HG03039 (cell line): ENCODE measurements around the gene GRM4.

Experiments
- ATAC-seq: cut with Tn5 transposase; IDR thresholded peaks from one replicate; pipeline ENCODE4 v1.9.1; 2021; ENCODE audit warnings: mild to moderate bottlenecking, moderate library complexity; ENCODE audit not compliant: unreplicated experiment

The GRM4 gene

DNA sequence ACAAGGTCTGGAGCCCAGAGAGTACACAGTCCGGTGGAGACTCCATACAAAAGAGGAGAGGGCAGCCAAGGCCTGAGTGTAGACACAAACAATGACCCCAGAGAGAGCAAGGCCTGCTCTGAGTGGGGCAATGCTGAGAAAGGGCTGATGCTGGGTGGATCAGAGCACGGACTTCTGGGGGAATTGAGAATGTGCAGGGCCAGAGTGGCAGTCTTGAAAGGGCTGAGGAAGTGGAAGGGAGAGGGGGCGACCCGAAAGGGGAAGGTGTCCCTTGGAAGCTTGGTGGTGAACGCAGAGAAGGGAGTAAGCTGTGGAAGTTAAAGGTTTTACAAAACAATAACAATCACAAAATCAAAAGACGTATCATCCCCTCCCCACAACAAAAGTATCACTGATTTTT, 12.0 kb upstream of the GRM4 start:
- ATAC-seq, result no peak

DNA sequence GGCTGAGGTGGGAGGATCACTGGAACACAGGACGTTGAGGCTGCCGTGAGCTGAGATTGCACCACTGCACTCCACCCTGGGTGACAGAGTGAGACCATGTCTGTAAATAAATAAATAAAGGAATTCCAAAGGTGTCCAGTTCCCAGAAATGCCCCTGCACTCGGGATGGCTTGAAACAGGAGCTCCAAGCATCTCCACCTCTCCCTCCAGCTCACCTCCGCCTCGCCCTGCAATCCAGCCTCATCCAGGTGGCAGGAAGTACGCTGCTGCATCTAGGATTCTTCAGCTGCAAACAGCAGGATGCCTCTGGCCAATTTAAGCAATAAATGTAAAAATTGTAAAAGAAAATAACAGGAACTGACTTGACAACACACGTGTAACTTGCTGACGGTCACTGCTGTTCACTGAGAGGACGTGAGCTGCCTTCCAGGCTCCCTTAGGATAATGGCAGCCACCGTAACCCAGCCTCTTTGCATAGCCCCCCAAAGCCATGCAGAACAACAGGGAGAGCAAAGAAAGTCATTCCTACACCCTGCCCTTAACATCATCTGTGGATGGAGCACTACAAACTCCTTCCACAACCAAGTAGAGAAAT, 11.4 kb upstream of the GRM4 start:
- ATAC-seq, result no peak

GRCh38 chr6:34155471-34156300, 9.8 kb upstream of the GRM4 start:
- no peak for ATAC-seq

GRCh38 chr6:34154668-34155447, 9.0 kb upstream of the GRM4 start:
- ATAC-seq, result no peak

GRCh38 chr6:34152806-34153520, 7.1 kb upstream of the GRM4 start:
- no peak for ATAC-seq

DNA sequence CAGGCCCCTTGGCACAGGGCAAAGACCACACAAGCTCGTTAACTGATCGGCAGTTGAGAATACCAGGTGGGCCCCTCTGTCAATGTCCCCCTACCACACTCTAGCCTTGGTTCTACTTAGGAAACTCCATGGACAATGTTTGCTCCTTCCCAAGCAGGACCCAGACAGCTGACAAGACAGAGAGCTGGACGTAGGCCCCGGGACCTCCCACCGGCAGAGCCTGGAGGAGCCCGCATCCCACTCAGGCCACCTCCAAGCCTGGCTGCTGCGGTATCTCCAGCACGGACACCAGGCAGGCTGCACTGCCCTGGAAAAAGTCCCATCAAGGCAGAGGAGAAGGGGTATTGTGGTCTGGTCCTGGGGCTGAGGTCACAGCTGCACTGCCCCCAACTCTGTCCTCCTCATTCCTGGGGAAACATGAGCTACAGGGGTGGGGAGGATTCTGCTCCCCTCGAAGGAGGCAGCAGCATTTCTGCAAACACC, 6.2 kb upstream of the GRM4 start:
- no peak for ATAC-seq

DNA sequence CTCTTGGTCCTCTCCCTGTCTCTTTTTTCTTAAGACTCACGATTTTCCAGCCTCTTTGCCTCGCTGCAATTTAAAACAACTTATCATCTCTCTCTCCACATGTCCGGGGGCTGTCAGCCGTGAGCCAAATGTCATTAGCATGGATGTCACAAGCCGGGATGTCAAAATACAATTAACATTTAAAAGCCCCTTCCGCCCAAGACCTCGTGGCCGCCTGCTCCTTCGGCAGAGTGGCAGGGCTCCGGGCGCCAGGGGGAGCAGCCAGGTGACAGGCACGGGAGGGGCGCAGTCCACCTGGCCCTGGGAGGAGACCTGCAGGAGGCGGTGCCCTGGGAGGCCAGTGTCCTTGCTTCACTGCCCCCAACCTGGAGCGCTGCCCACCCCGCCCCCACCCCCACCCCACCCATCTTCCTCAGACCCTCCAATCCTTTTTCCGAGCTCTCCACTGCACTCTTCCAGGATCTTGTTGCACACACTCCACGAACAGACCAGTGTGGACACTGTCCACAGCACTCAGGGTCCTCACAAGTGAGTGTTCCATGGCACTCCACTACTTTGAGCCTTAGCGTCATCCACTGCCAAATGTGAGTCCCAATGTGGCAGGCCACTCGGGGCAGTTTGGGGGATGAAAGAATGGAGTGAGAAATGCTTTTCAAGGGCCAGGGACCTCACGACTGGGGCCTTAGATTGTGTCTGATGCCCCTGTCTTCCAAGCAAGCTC, 5.6 kb upstream of the GRM4 start:
- no peak for ATAC-seq

DNA sequence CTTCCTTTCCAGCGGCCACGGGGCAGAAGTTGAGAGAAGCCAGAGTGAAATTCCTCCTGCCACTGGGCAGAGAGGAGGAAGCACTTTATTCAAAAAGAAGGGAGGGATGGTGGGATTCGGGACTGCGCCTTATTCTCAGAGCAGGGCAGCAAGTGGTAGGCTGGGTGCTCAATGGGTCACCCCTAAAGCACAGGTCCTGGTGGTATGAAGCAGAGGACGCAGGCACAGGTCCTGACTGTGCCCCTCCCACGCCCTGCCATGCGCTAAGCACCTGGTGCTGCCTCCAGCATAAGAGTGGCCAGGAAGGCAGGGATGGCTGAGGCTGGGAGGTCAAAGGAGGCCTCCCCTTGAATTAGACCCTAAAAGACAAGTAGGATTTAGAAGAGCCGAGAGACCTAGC, 4.9 kb upstream of the GRM4 start:
- ATAC-seq, result no peak

- ATAC-seq, result no peak
These were observed 4.0 kb upstream of the GRM4 start for GRCh38 chr6:34149831-34150400.

- ATAC-seq, result no peak
These were observed 3.5 kb upstream of the GRM4 start for GRCh38 chr6:34149452-34149810.

DNA sequence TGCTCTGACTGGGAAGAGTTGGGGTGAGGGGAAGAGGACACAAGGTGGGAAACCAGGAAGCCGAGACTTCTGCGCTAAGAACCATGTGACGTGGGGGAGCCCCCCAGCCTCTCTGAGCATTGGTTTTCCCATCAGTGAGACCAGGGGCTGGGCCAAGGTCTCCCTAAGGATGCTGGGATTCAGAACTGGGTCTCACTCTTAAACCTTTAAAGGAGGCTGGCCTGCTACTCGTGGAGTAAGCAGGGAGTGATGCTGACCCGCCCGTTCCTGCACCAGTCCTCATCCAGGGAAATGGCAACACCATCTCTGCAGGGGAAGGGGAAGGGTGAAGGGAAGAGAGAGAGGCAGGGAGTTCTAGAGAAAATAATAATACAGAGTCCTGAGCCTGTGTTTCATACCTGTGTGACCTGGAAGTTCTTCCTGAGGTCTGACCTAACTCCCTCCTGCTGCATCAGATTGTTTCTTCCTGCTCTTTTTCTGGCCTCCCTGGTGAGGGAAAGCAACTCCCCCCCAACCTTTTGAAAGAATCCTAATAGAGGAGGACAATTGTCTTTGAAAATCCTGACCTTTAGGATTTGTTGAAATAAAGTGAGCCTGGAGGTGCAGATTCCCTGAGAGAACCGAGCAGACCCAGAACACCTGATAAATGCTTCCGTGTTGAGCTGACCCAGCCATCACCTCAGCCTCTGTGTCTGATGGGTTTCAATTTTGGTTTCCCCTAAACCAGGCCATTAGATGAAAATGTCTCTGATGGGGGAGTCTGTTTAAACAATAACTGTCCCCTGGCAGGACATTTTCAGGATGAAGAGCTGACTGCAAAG, 3.0 kb upstream of the GRM4 start:
- no peak for ATAC-seq

DNA sequence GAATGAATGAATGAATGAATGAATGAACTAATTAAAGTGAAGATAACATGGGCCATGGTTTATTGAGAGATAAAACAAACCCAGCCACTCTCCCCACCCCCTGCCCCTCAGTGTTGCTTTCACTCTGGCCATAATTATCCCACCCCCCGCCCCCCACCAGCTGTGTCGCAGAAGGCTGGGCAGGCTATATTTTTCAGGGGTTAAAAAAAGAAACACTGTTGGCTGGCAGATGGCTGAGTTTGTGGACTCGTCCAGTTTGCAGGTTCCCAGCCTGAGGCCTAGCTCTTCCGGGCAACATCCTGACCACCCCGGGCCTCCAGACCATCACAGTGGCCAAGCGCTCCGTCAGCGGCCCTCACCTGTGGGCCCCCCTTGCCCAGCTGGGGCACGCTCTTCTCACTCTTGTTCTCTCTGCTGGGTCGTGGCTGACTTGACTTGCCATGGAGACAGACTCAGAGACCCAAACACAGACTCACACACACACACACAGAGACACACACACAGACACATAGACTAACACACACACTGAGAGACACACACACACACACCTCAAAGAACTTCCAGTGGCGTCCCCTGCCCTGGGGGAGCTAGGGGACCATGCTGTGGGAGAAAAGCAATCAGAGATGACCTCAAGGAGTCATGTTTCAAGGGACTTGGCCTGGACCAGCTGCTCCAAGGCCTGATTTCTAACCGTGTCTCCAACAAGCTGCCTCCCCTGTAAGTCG, 2.2 kb upstream of the GRM4 start:
- ATAC-seq, result no peak

- ATAC-seq, result no peak
These were observed 1.1 kb upstream of the GRM4 start for GRCh38 chr6:34146801-34147592.

DNA sequence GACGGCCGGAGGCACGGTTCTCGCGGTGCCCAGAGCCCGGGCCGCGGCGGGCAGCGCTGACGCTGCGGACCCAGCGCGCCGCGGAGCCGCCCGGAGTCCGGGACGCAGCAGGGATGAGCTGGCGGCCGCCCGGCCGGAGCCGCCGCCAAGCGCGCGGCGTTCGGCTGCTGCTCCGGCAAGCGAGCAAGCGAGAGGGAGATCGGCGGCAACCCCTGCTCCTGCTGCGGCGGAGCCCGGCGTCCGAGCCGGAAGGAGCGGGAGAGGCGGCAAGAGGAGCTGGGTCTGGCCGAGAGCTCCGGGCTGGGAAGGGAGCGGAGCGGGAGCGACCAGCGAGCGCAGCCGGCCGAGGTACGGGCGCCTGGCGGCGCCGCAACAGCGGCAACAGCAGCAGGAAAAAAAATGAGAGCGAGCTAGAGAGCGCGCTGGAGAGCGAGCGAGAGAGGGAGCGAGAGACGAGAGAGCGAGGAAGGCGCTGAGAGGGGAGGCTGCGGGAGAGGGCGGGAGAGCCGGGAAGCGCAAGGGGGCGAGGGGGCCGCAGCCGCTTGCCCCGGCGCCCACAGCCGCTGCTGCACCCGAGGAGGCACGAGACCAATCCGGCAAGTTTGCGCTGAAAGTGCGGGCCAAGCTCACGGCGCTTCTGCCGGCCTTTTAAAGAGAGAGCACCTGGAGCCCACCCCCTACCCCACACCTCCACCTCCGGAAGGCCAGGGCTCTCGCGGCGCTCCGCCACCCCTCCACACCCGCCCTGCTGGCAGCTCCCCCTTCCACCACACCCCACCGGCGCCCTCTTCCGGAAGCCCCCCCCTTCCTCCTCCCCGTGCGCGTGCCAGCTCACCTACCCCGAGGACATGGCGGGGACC, 496 bp downstream of the GRM4 start:
- ATAC-seq, result no peak

DNA sequence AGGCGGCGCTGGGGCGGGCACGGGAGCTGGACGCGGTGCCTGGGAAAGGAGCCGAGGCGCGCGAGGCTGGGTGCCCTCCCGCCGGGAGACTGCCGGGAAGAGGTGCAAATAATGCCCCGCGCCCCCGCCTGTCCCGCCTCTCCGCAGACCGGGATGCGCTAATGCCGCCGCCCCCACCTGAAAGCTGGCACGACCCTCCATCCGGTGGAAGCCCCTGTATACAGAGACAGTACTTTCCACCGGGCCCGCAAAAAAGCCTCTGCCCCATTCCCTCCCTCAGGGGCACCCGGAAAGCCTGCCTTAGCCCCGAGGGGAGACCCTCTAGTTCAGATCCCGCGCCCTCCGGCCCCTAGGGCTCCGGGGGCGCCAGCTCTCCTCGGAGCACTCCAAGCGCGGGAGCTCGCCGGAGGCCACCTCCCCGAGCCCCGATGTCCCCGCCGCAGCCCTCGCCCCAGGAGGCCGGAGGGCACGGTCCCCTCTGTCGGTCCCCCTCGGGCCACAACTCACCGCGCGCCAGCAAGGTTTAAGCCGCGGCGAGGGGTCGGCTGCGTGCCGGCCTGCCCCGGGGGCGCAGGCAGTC, 1.2 kb downstream of the GRM4 start:
- no peak for ATAC-seq

GRCh38 chr6:34143884-34144580, 1.9 kb downstream of the GRM4 start:
- ATAC-seq, result no peak
